Smooth muscle cell (in vitro differentiated cells): ENCODE data around the gene DENND6A. TPM values are rescaled to one million over a fixed set of nuclear protein-coding genes. Genes with fewer than 3 reads are reported as not detected.

Source experiments
- DNase-seq: peaks from one replicate; lab custom pipeline; 2025; ENCODE audit not compliant: unreplicated experiment; lab: John Stamatoyannopoulos, UW
- H2AFZ ChIP-seq: fragments of 200-600 bp; sonication (generic); 2 replicates; pipeline ENCODE4 v1.6.0; 2016; ENCODE audit warnings: antibody characterized with exemption, low read depth, mild to moderate bottlenecking
- H3F3A ChIP-seq: fragments of 200-600 bp; sonication (generic); 2 replicates; pipeline ENCODE4 v1.6.0; 2017; ENCODE audit warnings: antibody characterized with exemption, low read depth
- H3K27ac ChIP-seq: fragments of 200-600 bp; sonication (generic); 2 replicates; pipeline ENCODE4 v1.5.1; 2016; ENCODE audit warnings: low read depth, mild to moderate bottlenecking
- H3K27me3 ChIP-seq: fragments of 200-600 bp; sonication (generic); 2 replicates; pipeline ENCODE4 v1.6.1; 2016; ENCODE audit warnings: low read depth, mild to moderate bottlenecking
- H3K36me3 ChIP-seq: fragments of 200-600 bp; sonication (generic); 2 replicates; pipeline ENCODE4 v1.5.1; 2016; ENCODE audit warnings: low read depth
- H3K4me1 ChIP-seq: fragments of 200-600 bp; sonication (generic); 2 replicates; pipeline ENCODE4 v1.5.1; 2016; ENCODE audit warnings: low read depth
- H3K4me2 ChIP-seq: fragments of 200-600 bp; sonication (generic); 2 replicates; pipeline ENCODE4 v1.6.0; 2016; ENCODE audit warnings: mild to moderate bottlenecking
- H3K4me3 ChIP-seq: fragments of 200-600 bp; sonication (generic); 2 replicates; pipeline ENCODE4 v1.5.1; 2016; ENCODE audit warnings: mild to moderate bottlenecking
- H3K79me2 ChIP-seq: fragments of 200-600 bp; sonication (generic); 2 replicates; pipeline ENCODE4 v1.6.0; 2016; ENCODE audit warnings: low read depth, mild to moderate bottlenecking
- H3K9ac ChIP-seq: fragments of 200-600 bp; sonication (generic); 2 replicates; pipeline ENCODE4 v1.6.0; 2016; ENCODE audit warnings: low read depth
- H3K9me3 ChIP-seq: fragments of 200-600 bp; sonication (generic); replicated peaks from 2 replicates; pipeline ENCODE4 v1.5.1; 2016; ENCODE audit warnings: low read depth
- H4K20me1 ChIP-seq: fragments of 200-600 bp; sonication (generic); 2 replicates; pipeline ENCODE4 v1.6.0; 2016; ENCODE audit warnings: low read depth
- WGBS: methylation state at CpG from one replicate; pipeline ENCODE4 v1.1.7; 2016; ENCODE audit warnings: low lambda C conversion rate; 5-methylcytosine and 5-hydroxymethylcytosine counted together
- polyA plus RNA-seq: library from polyadenylated mRNA; unstranded; fragments of >200 nt; fragmentation: Nextera tagmentation; extraction: Ambion mirVana; gene quantifications from 2 replicates; pipeline ENCODE4 v1.2.1, GENCODE V29; 2016
- total RNA-seq: library from RNA; depleted of rRNA; stranded (reverse); fragments of >200 nt; gene quantifications from 2 replicates; pipeline ENCODE4 v1.2.3, GENCODE V29; 2014
- TF ChIP-seq, protein P1 (sequence below): fragments of 200-600 bp; sonication (generic); IDR thresholded peaks from 2 replicates; pipeline ENCODE4 v1.5.1; 2017; ENCODE audit warnings: borderline replicate concordance, mild to moderate bottlenecking, antibody characterized with exemption; ENCODE audit not compliant: insufficient read depth, poor library complexity, severe bottlenecking

DENND6A gene
- total and polyA plus RNA-seq, 2 experiments from 2014 or later: 8.4 to 27.1 TPM

DNA sequence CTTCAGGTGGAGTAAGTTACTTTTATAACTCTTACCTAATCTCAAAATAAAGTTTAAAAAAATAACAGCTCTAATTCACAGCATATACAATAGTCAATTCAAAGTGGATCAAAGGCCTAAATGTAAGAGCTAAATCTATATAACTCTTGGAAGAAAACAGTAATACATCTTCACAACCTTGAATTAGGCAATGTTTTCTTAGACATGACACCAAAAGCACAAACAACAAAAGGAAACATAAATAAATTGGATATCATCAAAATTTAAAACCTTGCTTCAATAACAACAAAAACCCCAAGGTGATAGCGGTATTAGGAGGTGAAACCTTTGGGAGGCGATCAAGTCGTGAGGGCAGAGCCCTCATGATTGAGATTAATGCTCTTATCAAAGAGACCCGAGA lies 12.8 kb downstream of the DENND6A start:
- no peaks in the 10 kb centered on the region for H3K9me3 ChIP-seq
- no peak overlapping the region for H3K9ac ChIP-seq
- peaks cover 80% of the 10 kb centered on the region for H4K20me1 ChIP-seq
- no peak overlapping the region for H2AFZ ChIP-seq
- no peaks in the 10 kb centered on the region for H3K27me3 ChIP-seq
- H3F3A ChIP-seq: no peaks in the 10 kb centered on the region
- no peak overlapping the region for H3K4me2 ChIP-seq
- 94% methylated on average over 4 of the region's 4 CpGs for WGBS
- TF ChIP-seq, protein P1, sequence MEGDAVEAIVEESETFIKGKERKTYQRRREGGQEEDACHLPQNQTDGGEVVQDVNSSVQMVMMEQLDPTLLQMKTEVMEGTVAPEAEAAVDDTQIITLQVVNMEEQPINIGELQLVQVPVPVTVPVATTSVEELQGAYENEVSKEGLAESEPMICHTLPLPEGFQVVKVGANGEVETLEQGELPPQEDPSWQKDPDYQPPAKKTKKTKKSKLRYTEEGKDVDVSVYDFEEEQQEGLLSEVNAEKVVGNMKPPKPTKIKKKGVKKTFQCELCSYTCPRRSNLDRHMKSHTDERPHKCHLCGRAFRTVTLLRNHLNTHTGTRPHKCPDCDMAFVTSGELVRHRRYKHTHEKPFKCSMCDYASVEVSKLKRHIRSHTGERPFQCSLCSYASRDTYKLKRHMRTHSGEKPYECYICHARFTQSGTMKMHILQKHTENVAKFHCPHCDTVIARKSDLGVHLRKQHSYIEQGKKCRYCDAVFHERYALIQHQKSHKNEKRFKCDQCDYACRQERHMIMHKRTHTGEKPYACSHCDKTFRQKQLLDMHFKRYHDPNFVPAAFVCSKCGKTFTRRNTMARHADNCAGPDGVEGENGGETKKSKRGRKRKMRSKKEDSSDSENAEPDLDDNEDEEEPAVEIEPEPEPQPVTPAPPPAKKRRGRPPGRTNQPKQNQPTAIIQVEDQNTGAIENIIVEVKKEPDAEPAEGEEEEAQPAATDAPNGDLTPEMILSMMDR: no peak
- no peak overlapping the region for H3K4me3 ChIP-seq
- no peaks in the 10 kb centered on the region for H3K4me1 ChIP-seq
- no peak overlapping the region for H3K27ac ChIP-seq
- no peaks in the 10 kb centered on the region for H3K36me3 ChIP-seq
- H3K79me2 ChIP-seq: peaks cover 76% of the 10 kb centered on the region
- DNase-seq: no peak

DNA sequence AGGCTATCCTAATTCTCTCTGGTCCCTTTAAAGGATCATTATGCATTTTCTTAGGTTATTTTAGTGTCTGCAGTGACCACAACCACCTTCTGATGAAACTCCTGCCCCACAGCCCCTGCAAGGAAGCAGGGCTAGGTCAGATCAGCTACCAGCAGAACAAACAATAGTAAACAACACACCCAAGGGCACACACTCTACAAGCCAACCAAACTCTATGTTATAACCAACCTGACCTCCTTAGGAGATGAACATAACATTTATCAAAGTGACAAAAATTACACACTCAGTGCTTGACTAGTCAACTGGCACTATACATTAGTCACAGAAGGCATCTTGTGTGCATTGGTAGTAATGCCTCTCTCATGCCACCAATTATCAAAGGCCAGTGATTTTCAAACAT lies 17.3 kb downstream of the DENND6A start:
- Histone ChIP-seq H3K27me3 (no peaks in the 10 kb centered on the region), H3K4me3 (no peak overlapping the region), H3K4me1 (no peaks in the 10 kb centered on the region), H4K20me1 (peaks cover 60% of the 10 kb centered on the region), H3K4me2 (no peak overlapping the region), H3K27ac (no peak overlapping the region), H3K79me2 (peaks cover 45% of the 10 kb centered on the region), H3F3A (no peaks in the 10 kb centered on the region), H3K9me3 (no peaks in the 10 kb centered on the region), H2AFZ (no peak overlapping the region), H3K36me3 (no peaks in the 10 kb centered on the region), H3K9ac (no peak overlapping the region)
- DNase-seq: no peak
- TF ChIP-seq, protein P1: no peak

DNA sequence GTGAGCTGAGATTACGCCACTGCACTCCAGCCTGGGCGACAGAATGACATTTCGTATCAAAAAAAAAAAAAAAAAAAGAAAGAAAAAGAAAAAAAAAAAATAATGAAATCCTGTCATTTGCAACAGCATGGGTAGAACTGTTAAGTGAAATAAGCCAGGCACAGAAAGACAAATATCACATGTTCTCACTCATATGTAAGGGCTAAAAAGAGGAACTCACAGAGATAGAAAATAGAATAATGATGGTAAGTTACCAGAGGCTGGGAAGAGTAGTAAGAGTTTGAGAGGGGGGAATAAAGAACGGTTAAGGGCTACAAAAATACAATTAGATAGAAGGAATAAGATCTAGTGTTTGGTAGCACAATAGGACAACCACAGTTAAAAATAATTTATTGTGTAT lies 19.7 kb downstream of the DENND6A start:
- 89% methylated on average over 4 of the region's 4 CpGs for WGBS
- Histone ChIP-seq H3K36me3 (peaks cover under 1% of the 10 kb centered on the region), H3K27ac (no peak overlapping the region), H3K9me3 (no peaks in the 10 kb centered on the region), H3K79me2 (peaks cover 23% of the 10 kb centered on the region), H3K9ac (no peak overlapping the region), H3K4me3 (no peak overlapping the region), H3F3A (no peaks in the 10 kb centered on the region), H2AFZ (no peak overlapping the region), H3K4me2 (no peak overlapping the region), H3K4me1 (no peaks in the 10 kb centered on the region), H3K27me3 (no peaks in the 10 kb centered on the region), H4K20me1 (peaks cover 40% of the 10 kb centered on the region)
- no peak for DNase-seq
- TF ChIP-seq, protein P1: no peak

DNA sequence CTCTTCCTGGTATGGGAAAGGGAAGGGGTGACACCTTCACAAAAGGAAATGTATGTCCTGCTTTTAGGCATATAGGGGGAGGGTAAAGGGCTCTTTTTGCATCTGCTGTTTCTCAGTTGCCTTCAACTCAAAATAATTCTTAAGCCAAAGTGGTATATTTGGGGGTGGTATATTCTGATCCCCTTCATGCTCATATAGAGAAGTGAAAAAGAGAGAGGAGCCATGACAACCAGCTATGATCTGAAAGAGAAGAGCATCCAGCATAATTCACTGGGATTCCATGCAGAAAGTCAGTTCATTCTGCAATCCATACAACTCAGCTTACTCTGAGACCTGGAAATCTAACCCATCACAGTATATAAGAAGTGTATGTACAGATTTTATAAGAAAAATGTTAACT lies 22.3 kb downstream of the DENND6A start:
- Histone ChIP-seq H2AFZ (no peak overlapping the region), H3K9me3 (no peaks in the 10 kb centered on the region), H3K4me3 (no peak overlapping the region), H3K27ac (no peak overlapping the region), H3K4me2 (no peak overlapping the region), H3K79me2 (peaks cover 7% of the 10 kb centered on the region), H3F3A (no peaks in the 10 kb centered on the region), H3K4me1 (no peaks in the 10 kb centered on the region), H3K36me3 (peaks cover 3% of the 10 kb centered on the region), H3K9ac (no peak overlapping the region), H3K27me3 (no peaks in the 10 kb centered on the region), H4K20me1 (peaks cover 26% of the 10 kb centered on the region)
- DNase-seq: no peak
- TF ChIP-seq, protein P1: no peak
